ENCODE data around the gene LRP5.

Gene LRP5

GRCh38 chr11:68329536-68329935 is 17.1 kb downstream of the LRP5 start:
- TF ChIP-seq, protein P1, sequence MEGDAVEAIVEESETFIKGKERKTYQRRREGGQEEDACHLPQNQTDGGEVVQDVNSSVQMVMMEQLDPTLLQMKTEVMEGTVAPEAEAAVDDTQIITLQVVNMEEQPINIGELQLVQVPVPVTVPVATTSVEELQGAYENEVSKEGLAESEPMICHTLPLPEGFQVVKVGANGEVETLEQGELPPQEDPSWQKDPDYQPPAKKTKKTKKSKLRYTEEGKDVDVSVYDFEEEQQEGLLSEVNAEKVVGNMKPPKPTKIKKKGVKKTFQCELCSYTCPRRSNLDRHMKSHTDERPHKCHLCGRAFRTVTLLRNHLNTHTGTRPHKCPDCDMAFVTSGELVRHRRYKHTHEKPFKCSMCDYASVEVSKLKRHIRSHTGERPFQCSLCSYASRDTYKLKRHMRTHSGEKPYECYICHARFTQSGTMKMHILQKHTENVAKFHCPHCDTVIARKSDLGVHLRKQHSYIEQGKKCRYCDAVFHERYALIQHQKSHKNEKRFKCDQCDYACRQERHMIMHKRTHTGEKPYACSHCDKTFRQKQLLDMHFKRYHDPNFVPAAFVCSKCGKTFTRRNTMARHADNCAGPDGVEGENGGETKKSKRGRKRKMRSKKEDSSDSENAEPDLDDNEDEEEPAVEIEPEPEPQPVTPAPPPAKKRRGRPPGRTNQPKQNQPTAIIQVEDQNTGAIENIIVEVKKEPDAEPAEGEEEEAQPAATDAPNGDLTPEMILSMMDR (IDR thresholded peaks at IDR 0.05; ENCODE audit: low read length, missing control alignments): no peak
- no peak overlapping the region for H3K4me3 ChIP-seq (replicated peaks; ENCODE audit: low read depth, low read length)
- DNase-seq (ENCODE audit: low read depth): no peak

DNA sequence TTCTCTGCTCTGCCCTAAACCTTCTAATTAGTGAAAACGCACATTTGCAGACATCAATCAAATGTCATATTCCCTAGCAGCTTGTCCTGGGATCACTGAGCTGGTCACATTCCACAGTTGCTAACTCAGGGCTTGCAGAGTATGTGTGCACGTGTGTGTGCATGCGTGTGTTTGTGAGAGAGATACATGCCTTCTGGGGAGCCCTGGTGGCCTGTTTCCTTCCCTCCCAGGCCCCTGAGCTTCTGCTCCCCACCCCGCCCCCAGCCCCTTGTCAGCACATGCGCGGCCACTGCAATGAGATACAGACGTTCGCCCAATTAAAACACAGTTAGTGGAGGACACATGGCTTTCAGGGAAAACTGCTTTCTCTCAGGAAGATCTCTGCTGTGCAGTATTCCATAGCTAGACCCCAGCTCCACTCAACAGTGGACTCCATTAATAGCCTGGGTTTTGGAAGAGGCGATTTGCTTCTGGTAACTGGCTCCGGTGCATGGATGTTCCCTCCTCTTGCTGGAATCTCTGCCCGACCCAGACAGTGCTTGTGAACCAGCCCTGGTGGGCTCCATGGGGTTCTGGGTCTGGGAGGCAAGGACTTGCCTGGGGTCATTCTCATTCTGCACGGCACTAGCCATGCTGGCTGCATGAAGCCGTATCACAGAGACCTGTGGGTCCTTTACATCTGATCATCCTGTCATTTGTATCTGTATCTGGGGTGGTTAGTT is 17.7 kb downstream of the LRP5 start:
- H3K4me3 ChIP-seq (replicated peaks; ENCODE audit: low read depth, low read length): no peak overlapping the region
- DNase-seq (ENCODE audit: low read depth): no peak
- TF ChIP-seq, protein P1 (IDR thresholded peaks at IDR 0.05; ENCODE audit: low read length, missing control alignments): no peak

DNA sequence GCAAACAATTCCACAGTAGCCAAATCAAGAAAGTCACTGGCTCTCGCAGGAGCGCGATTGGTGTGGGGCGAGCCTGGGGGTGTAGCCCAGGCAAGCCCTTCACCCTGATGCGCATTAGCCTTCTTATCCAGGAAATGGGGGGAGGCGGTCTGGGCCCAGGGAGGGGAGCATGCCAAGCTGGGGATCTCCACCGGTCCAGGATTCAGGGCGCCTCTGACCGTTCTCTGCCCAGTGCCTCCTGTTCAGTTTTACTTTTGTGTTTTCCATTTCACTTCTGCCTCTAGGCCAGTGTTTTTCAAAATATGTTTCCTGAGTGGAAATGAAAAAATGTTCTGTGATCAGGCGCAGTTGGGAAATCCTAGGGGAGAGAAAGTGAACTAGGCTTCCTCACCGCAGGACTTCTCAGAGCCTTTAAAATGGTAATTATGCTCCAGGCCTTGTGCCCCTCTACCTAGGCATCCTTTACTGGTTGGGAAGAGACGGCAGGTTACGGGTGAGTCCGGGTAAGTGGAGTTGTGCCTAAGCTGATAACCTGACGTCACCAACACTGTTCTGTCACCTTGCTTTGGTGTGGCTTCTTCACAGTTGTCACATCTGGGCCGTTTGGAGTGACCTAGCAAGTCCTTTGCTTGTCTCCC is 18.4 kb downstream of the LRP5 start:
- TF ChIP-seq, protein P1 (IDR thresholded peaks at IDR 0.05; ENCODE audit: low read length, missing control alignments): no peak
- no peak overlapping the region for H3K4me3 ChIP-seq (replicated peaks; ENCODE audit: low read depth, low read length)
- DNase-seq (ENCODE audit: low read depth): no peak

DNA sequence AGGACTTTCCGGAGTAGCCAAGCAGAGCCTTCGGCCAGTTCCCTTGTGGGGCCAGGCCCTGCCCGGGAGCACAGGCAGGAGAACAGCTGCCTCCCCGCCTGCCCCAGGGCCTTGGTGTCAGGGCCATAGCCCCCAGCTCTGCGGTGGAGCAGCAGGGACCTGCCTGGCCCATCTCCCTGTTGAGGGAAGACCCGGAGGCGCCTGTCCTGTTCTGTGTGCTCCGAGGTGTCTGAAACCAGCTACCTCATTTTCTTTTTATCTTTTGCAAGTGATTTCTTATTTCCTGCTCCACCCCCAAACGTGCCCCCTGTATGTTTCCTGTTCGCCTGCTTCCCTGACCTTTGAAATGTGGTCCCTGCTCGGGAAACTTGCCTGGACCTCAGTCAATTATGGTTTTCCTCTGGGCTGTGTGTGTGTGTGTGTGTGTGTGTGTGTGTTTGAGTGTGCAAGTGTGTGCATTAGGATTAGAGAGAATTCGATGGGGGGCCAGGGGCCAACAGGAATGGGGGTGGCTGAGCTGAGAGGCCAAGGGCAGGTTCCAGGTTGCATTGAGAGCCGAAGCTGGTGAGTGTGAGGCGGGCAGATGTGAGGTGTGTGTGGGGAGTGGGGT is 19.1 kb downstream of the LRP5 start:
- TF ChIP-seq, protein P1 (IDR thresholded peaks at IDR 0.05; ENCODE audit: low read length, missing control alignments): no peak
- no peak for DNase-seq (ENCODE audit: low read depth)
- no peak overlapping the region for H3K4me3 ChIP-seq (replicated peaks; ENCODE audit: low read depth, low read length)

GRCh38 chr11:68332186-68332585 is 19.8 kb downstream of the LRP5 start:
- H3K4me3 ChIP-seq (replicated peaks; ENCODE audit: low read depth, low read length): no peak overlapping the region
- DNase-seq (ENCODE audit: low read depth): no peak
- TF ChIP-seq, protein P1 (IDR thresholded peaks at IDR 0.05; ENCODE audit: low read length, missing control alignments): no peak

GRCh38 chr11:68333173-68333572 is 20.8 kb downstream of the LRP5 start:
- DNase-seq (ENCODE audit: low read depth): no peak
- TF ChIP-seq, protein P1 (IDR thresholded peaks at IDR 0.05; ENCODE audit: low read length, missing control alignments): no peak
- H3K4me3 ChIP-seq (replicated peaks; ENCODE audit: low read depth, low read length): no peak overlapping the region

Measured in fibroblast of pulmonary artery (primary cell).